Thoracic aorta (tissue), 2 donors: ENCODE measurements around the gene MAP3K3. TPM values are rescaled to one million over a fixed set of nuclear protein-coding genes. Genes with fewer than 3 reads are reported as not detected.

Experiments used
- ATAC-seq: fragments of 150-250 bp; one replicate; pipeline ENCODE4 v1.8.0; 2017; ENCODE audit warnings: low read depth; ENCODE audit not compliant: insufficient number of reproducible peaks, low FRiP score
- DNase-seq: peaks from one replicate; pipeline ENCODE4 v3.0.0-alpha.2; 2020; ENCODE audit warnings: low spot score
- H3K27ac ChIP-seq, 2 donors: fragments of 200-600 bp; sonication (generic); 1 replicate in 1 of 2; 2 replicates in 1 of 2; pipeline ENCODE4 v1.5.1; 2016; ENCODE audit warnings: mild to moderate bottlenecking in 2 of 2, moderate library complexity in 2 of 2
- H3K27me3 ChIP-seq: fragments of 200-600 bp; sonication (generic); replicated peaks from 2 replicates; pipeline ENCODE4 v1.6.0; 2016; ENCODE audit warnings: mild to moderate bottlenecking; ENCODE audit not compliant: insufficient read depth
- H3K36me3 ChIP-seq: fragments of 200-600 bp; sonication (generic); one replicate; pipeline ENCODE4 v1.5.1; 2016
- H3K4me1 ChIP-seq, 2 donors: fragments of 200-600 bp; sonication (generic); 1 replicate in 1 of 2; 2 replicates in 1 of 2; pipeline versions ENCODE4 v1.5.1 to v1.6.0; 2016; ENCODE audit warnings: low read depth in 2 of 2, mild to moderate bottlenecking in 1 of 2; ENCODE audit not compliant: control insufficient read depth in 1 of 2
- H3K4me3 ChIP-seq: fragments of 200-600 bp; sonication (generic); 2 replicates; pipeline ENCODE4 v1.5.1; 2016; ENCODE audit warnings: mild to moderate bottlenecking
- H3K9me3 ChIP-seq: fragments of 200-600 bp; sonication (generic); 2 replicates; pipeline ENCODE4 v1.5.1; 2016
- total RNA-seq, 2 donors: library from RNA; depleted of rRNA; stranded (reverse); fragments of >200 nt; gene quantifications; one replicate each; pipeline versions ENCODE4 v1.1.0 to v1.2.3, GENCODE V29; 2016
- TF ChIP-seq, protein P1 (sequence below): fragments of 200-600 bp; sonication (generic); IDR thresholded peaks from one replicate; pipeline ENCODE4 v1.5.1; 2019; ENCODE audit warnings: antibody characterized with exemption

Gene MAP3K3
- total RNA-seq, 2 donors from 2014 or later = 85.3 to 102 TPM

DNA sequence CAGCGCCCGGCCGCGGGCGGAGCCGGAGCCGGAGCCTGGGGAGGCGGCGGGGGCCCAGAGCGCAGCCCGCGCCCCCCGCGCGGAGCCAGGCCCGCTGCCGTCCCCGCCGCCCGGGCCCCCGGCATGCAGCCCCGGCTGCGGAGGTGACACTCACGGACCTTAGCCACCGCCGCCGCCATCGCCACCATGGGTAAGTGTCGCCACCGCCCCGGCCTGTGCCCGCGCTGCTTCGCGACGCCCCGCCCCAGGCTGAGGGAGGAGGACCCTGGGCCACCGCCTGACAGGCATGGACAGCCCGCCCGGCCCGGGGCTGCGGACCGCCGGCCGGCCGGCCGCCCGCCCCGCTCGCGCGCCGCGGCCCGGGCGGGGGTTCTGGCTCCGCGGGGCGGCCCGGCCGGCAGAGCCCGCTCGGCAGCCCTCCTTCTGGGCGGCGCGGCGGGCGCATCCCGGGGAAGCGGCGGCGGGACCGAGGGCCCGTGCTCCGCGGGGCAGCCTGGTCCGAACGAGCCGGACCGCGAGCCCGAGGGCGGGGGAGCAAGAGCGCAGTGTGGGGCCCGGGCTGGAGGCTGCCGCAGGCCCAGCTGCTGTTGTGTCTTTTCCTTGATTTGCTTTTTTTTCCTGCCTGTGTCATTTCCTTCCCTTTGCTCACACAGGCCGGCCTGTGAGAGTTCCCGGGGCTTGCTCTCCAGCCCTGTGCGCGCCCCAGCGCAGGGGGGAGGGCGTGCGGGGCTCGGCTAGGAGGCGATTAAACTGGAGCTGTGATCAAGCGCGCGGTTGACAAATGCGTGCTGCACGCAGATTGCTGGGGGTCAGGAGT is 565 bp downstream of the MAP3K3 start:
- no peaks in the 10 kb centered on the region for H3K9me3 ChIP-seq
- H3K27me3 ChIP-seq = no peaks in the 10 kb centered on the region
- H3K4me3 ChIP-seq = peak overlapping the region; percentile 89
- DNase-seq (peak; percentile 32), ATAC-seq (no peak)
- peak overlapping the region; percentile 73 to 77 for H3K27ac ChIP-seq
- H3K36me3 ChIP-seq = no peaks in the 10 kb centered on the region
- TF ChIP-seq, protein P1, sequence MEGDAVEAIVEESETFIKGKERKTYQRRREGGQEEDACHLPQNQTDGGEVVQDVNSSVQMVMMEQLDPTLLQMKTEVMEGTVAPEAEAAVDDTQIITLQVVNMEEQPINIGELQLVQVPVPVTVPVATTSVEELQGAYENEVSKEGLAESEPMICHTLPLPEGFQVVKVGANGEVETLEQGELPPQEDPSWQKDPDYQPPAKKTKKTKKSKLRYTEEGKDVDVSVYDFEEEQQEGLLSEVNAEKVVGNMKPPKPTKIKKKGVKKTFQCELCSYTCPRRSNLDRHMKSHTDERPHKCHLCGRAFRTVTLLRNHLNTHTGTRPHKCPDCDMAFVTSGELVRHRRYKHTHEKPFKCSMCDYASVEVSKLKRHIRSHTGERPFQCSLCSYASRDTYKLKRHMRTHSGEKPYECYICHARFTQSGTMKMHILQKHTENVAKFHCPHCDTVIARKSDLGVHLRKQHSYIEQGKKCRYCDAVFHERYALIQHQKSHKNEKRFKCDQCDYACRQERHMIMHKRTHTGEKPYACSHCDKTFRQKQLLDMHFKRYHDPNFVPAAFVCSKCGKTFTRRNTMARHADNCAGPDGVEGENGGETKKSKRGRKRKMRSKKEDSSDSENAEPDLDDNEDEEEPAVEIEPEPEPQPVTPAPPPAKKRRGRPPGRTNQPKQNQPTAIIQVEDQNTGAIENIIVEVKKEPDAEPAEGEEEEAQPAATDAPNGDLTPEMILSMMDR = no peak
- peaks cover 34 to 50% of the 10 kb centered on the region in 2 donors for H3K4me1 ChIP-seq

DNA sequence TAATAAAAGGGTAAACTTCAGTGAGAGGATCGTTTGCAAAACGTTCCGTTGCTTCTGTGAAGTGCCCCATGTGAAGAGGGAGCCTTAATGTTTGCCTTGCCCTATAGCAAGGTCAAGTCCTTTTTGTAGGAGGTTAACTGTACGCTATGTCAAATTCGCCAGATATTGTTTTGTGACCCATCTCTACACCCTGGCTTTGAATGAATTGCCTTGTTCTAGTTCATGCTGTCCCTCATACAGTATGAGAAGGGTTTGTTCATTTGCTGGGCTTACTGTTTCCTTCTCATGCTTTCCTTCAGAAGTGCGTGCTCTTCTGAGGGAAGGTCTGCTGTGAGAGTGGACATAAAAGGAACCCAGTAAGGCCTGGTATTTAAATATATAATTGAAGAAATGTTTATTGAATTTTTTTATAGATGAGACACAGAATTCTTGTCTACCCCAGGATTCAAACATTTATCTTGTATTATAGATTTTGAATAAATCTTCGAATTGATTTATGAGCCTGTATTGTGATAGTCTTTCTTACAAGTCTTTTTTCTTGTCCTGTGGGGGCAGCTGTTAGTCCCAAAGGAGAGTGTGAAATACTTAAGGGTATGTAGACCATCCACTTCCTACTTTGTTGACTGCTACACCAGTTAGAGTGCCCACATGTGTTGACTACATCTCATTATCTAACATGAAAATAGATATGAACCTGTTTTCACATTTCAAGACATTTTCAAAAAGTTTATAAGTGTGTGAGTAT is 1.7 kb downstream of the MAP3K3 start:
- no peak for DNase-seq
- Histone ChIP-seq H3K4me3 (peak overlapping the region; percentile 89), H3K27ac (peak overlapping the region in 1 of 2 donors; percentile 73), H3K9me3 (no peaks in the 10 kb centered on the region), H3K27me3 (no peaks in the 10 kb centered on the region), H3K4me1 (peaks cover 35 to 53% of the 10 kb centered on the region in 2 donors), H3K36me3 (no peaks in the 10 kb centered on the region)
- no peak for ATAC-seq
- TF ChIP-seq, protein P1 = no peak

DNA sequence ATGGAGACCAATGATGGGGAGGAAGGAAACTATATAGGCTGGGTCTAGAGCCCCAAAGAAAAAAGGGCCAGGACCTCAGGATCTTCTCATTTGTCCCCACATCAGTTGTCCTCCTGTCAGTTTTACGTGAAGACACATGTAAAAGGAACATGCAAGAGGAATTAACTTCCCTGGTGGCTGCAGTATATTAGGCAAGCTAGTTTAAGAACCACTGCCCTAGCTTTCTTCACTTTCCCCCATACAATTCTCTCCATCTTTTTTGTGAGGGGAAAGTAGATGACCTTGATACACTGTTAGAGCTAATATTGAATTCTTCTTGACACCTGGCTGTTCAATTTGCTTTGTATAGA is 2.3 kb downstream of the MAP3K3 start:
- ATAC-seq = no peak
- Histone ChIP-seq H3K27ac (no peak overlapping the region), H3K4me3 (peak overlapping the region; percentile 89), H3K27me3 (no peaks in the 10 kb centered on the region), H3K36me3 (no peaks in the 10 kb centered on the region), H3K4me1 (peaks cover 38 to 59% of the 10 kb centered on the region in 2 donors), H3K9me3 (no peaks in the 10 kb centered on the region)
- TF ChIP-seq, protein P1 = no peak
- no peak for DNase-seq

DNA sequence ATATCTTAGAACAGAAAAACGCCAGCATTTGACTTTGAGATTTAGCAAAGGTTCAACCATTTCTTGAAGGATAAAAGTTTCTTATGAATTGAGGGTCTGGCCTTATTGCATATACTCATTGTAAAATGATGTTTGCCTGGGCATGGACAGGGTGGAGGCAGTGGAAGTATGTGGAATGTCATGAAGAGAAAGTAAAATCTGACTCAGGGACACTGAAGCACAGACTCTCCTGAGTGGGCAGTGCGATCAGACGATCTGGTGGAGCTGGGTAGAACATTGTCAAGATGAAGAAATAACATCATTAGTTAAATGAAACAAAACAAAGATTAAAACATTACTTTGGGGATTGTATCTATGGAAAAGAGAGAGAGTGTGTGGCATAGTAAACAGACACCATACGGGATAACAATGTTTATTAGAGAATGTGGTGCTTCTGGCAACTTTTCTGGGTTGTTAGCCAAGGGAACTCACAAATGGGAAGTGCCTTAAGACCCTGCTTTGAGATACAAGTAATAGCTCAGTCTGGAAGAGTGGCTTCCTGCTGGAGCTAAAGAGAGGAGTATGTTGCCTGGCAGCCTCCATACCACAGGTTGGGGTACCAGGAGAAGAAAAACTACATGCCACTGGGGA is 4.4 kb downstream of the MAP3K3 start:
- TF ChIP-seq, protein P1 = no peak
- DNase-seq (no peak), ATAC-seq (no peak)
- Histone ChIP-seq H3K27ac (no peak overlapping the region), H3K27me3 (no peaks in the 10 kb centered on the region), H3K36me3 (no peaks in the 10 kb centered on the region), H3K9me3 (no peaks in the 10 kb centered on the region), H3K4me1 (peaks cover 44 to 70% of the 10 kb centered on the region in 2 donors), H3K4me3 (no peak overlapping the region)

DNA sequence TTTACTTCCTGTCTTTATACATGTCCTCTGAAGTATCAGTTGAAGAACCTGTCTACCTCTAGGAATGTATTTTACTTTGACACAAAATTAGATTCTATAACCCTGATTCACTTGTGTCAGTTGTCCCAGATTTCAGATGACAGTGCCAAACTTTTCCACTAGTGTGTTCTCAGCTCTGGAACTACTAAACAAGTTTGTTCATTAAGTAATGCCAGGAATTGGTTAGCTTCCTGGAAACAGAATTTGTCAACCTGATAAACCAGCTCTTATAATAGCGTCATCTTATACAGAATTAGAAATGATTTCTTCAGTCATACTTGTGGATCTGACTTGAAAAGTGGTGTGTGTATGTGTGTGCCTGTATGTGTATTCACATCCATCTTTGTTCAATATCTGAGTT is 7.4 kb downstream of the MAP3K3 start:
- Histone ChIP-seq H3K4me1 (peaks cover 36 to 56% of the 10 kb centered on the region in 2 donors), H3K36me3 (peaks cover 14% of the 10 kb centered on the region), H3K4me3 (no peak overlapping the region), H3K27ac (no peak overlapping the region), H3K27me3 (no peaks in the 10 kb centered on the region), H3K9me3 (no peaks in the 10 kb centered on the region)
- DNase-seq = no peak
- TF ChIP-seq, protein P1 = no peak
- no peak for ATAC-seq
